ENCODE measurements around the gene EMP1. TPM values are rescaled to one million over a fixed set of nuclear protein-coding genes. Genes with fewer than 3 reads are reported as not detected.
"Not testable (repeated sequence)": the region's sequence is repeated elsewhere in the genome, so short reads cannot be mapped to it uniquely, and the experiment has no call there.

The EMP1 gene
- polyA plus RNA-seq, 1 donor = 45.2 TPM

DNA sequence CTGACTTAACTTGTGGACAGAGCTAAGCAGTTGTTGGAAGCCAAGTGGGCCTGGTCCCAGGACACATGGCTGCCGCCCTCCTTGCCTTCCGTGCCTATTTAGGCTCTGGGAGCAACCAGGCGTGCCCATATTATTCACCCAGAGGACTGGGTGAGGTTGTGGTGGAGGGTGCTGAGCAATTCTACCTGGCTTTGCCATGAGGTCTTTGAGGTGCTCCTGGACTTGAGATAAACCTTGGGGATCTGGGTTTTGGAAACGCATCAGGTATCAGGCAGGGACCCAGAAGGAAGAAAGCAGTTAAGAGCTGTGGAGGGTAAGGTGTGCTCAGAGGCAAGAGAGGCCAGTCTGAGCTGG is 60.1 kb downstream of the EMP1 start:
- no peak overlapping the region for H3K4me3 ChIP-seq (ENCODE audit: low read length)
- WGBS (ENCODE audit: insufficient coverage, low lambda C conversion rate) = no CpG with 5 or more reads among the region's 4 CpGs
- H3K4me1 ChIP-seq (ENCODE audit: control insufficient read depth, insufficient read depth, low read length) = peaks cover 21% of the 10 kb centered on the region
- H3K9me3 ChIP-seq (ENCODE audit: control insufficient read depth, low read depth, low read length) = no peaks in the 10 kb centered on the region
- no peak overlapping the region for H3K27ac ChIP-seq (ENCODE audit: low read length)
- DNase-seq = no peak
- H3K27me3 ChIP-seq (ENCODE audit: control insufficient read depth, insufficient read depth, low read length) = no peaks in the 10 kb centered on the region
- no peaks in the 10 kb centered on the region for H3K36me3 ChIP-seq (ENCODE audit: control insufficient read depth, insufficient read depth, low read length)

GRCh38 chr12:13257356-13257875 is 60.9 kb downstream of the EMP1 start:
- H3K9me3 ChIP-seq (ENCODE audit: control insufficient read depth, low read depth, low read length) = no peaks in the 10 kb centered on the region
- WGBS (ENCODE audit: insufficient coverage, low lambda C conversion rate) = no CpG with 5 or more reads among the region's 3 CpGs

DNA sequence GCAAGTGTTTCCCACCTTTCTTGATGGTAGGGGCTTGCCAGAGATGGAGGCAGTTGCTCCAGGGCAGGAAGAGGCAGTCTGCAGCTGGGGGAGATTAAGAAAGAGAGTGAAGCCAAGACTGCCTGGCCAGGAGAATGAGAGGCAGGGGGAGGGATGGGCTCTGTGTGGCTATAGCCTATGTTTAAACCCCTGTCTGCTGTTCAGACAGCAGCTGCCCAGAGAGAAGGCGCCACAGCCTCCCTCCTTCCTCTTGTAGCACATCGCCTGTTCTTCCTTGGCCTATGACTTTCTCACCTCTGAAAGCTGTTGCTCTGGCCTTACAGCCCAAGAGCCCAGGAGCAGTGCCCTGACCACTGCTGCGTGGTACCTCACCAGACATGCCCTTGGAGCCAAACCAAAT is 61.7 kb downstream of the EMP1 start:
- Histone ChIP-seq H3K4me3 (ENCODE audit: low read length) (no peak overlapping the region), H3K27ac (ENCODE audit: low read length) (no peak overlapping the region), H3K9me3 (ENCODE audit: control insufficient read depth, low read depth, low read length) (no peaks in the 10 kb centered on the region), H3K27me3 (ENCODE audit: control insufficient read depth, insufficient read depth, low read length) (no peaks in the 10 kb centered on the region), H3K36me3 (ENCODE audit: control insufficient read depth, insufficient read depth, low read length) (no peaks in the 10 kb centered on the region), H3K4me1 (ENCODE audit: control insufficient read depth, insufficient read depth, low read length) (peaks cover 21% of the 10 kb centered on the region)
- WGBS (ENCODE audit: insufficient coverage, low lambda C conversion rate) = no CpG with 5 or more reads among the region's 3 CpGs
- no peak for DNase-seq

More at GRCh38 chr12:13257356-13257875, 60.9 kb downstream of the EMP1 start:
- Histone ChIP-seq H3K4me3 (ENCODE audit: low read length) (no peak overlapping the region), H3K27me3 (ENCODE audit: control insufficient read depth, insufficient read depth, low read length) (no peaks in the 10 kb centered on the region), H3K27ac (ENCODE audit: low read length) (no peak overlapping the region), H3K4me1 (ENCODE audit: control insufficient read depth, insufficient read depth, low read length) (peaks cover 21% of the 10 kb centered on the region), H3K36me3 (ENCODE audit: control insufficient read depth, insufficient read depth, low read length) (no peaks in the 10 kb centered on the region)
- DNase-seq = no peak

GRCh38 chr12:13258717-13259119 is 62.2 kb downstream of the EMP1 start:
- Histone ChIP-seq H3K4me1 (ENCODE audit: control insufficient read depth, insufficient read depth, low read length) (peaks cover 21% of the 10 kb centered on the region), H3K4me3 (ENCODE audit: low read length) (no peak overlapping the region), H3K27me3 (ENCODE audit: control insufficient read depth, insufficient read depth, low read length) (no peaks in the 10 kb centered on the region), H3K9me3 (ENCODE audit: control insufficient read depth, low read depth, low read length) (no peaks in the 10 kb centered on the region), H3K36me3 (ENCODE audit: control insufficient read depth, insufficient read depth, low read length) (no peaks in the 10 kb centered on the region), H3K27ac (ENCODE audit: low read length) (no peak overlapping the region)
- DNase-seq = no peak
- no CpG with 5 or more reads among the region's 3 CpGs for WGBS (ENCODE audit: insufficient coverage, low lambda C conversion rate)

DNA sequence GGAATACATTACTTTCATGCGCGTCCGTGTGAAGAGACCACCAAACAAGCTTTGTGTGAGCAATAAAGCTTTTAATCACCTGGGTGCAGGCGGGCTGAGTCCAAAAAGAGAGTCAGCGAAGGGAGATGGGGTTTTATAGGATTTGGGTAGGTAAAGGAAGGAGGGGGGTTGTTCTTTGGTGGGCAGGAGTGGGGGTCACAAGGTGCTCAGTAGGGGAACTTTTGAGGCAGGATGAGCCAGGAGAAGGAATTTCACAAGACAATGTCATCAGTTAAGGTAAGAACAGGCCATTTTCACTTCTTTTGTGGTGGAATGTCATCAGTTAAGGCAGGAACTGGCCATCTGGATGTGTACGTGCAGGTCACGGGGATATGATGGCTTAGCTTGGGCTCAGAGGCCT is 63.1 kb downstream of the EMP1 start:
- not testable (repeated sequence) for DNase-seq; H3K27ac ChIP-seq (ENCODE audit: low read length); H3K36me3 ChIP-seq (ENCODE audit: control insufficient read depth, insufficient read depth, low read length); H3K27me3 ChIP-seq (ENCODE audit: control insufficient read depth, insufficient read depth, low read length); H3K4me3 ChIP-seq (ENCODE audit: low read length); H3K9me3 ChIP-seq (ENCODE audit: control insufficient read depth, low read depth, low read length)
- WGBS (ENCODE audit: insufficient coverage, low lambda C conversion rate) = 92% methylated on average over 5 of the region's 7 CpGs
- H3K4me1 ChIP-seq (ENCODE audit: control insufficient read depth, insufficient read depth, low read length) = peaks cover 21% of the 10 kb centered on the region

GRCh38 chr12:13267826-13268225 is 71.3 kb downstream of the EMP1 start:
- WGBS (ENCODE audit: insufficient coverage, low lambda C conversion rate) = no CpG with 5 or more reads among the region's 3 CpGs
- not testable (repeated sequence) for H3K9me3 ChIP-seq (ENCODE audit: control insufficient read depth, low read depth, low read length); H3K36me3 ChIP-seq (ENCODE audit: control insufficient read depth, insufficient read depth, low read length); H3K4me1 ChIP-seq (ENCODE audit: control insufficient read depth, insufficient read depth, low read length); H3K4me3 ChIP-seq (ENCODE audit: low read length); H3K27ac ChIP-seq (ENCODE audit: low read length); DNase-seq; H3K27me3 ChIP-seq (ENCODE audit: control insufficient read depth, insufficient read depth, low read length)

GRCh38 chr12:13268581-13268980 is 72.1 kb downstream of the EMP1 start:
- no CpG with 5 or more reads among the region's 6 CpGs for WGBS (ENCODE audit: insufficient coverage, low lambda C conversion rate)
- Histone ChIP-seq H3K36me3 (ENCODE audit: control insufficient read depth, insufficient read depth, low read length) (no peaks in the 10 kb centered on the region), H3K27me3 (ENCODE audit: control insufficient read depth, insufficient read depth, low read length) (no peaks in the 10 kb centered on the region), H3K4me1 (ENCODE audit: control insufficient read depth, insufficient read depth, low read length) (peaks cover 10% of the 10 kb centered on the region), H3K27ac (ENCODE audit: low read length) (no peak overlapping the region), H3K4me3 (ENCODE audit: low read length) (no peak overlapping the region), H3K9me3 (ENCODE audit: control insufficient read depth, low read depth, low read length) (no peaks in the 10 kb centered on the region)
- no peak for DNase-seq

Other genes with a start within 250 kb of the EMP1 start
- gene GPRC5D, start 244.6 kb upstream of the EMP1 start, polyA plus RNA-seq = 2.4 TPM
- gene HEBP1, start 196.5 kb upstream of the EMP1 start, polyA plus RNA-seq = 237 TPM
- 5.3 TPM for gene FAM234B, start 152.3 kb upstream of the EMP1 start, polyA plus RNA-seq
- gene GSG1, start 93.1 kb upstream of the EMP1 start, polyA plus RNA-seq = 1.6 TPM